HL-60 (cell line): ENCODE data around the gene LGALS7.

Experiments
- DNase-seq, 2 experiments: peaks; one replicate each; pipeline ENCODE4 v3.0.0-alpha.2; 2010 to 2020; ENCODE audit warnings: low read depth in 1 of 2, low spot score in 1 of 2
- H3K27ac ChIP-seq: fragments of 250-450 bp; sonication (Bioruptor Pico); replicated peaks from 2 replicates; pipeline ENCODE4 v1.5.1; 2020; ENCODE audit warnings: mild to moderate bottlenecking, moderate library complexity
- H3K27me3 ChIP-seq: fragments of 250-450 bp; sonication (Bioruptor Pico); 2 replicates; pipeline ENCODE4 v1.5.1; 2021; ENCODE audit warnings: mild to moderate bottlenecking, moderate library complexity; ENCODE audit not compliant: insufficient read depth, poor library complexity, severe bottlenecking
- H3K4me3 ChIP-seq: replicated peaks from 2 replicates; pipeline ENCODE4 v1.5.1; 2011; ENCODE audit warnings: mild to moderate bottlenecking, control low read depth, low read length; ENCODE audit not compliant: insufficient read depth
- CTCF ChIP-seq: IDR thresholded peaks from one replicate; pipeline ENCODE4 v1.5.1; 2011; ENCODE audit warnings: low read length, control low read depth, inconsistent platforms; ENCODE audit not compliant: insufficient read depth
- GABPA ChIP-seq: IDR thresholded peaks from 2 replicates; pipeline ENCODE4 v1.6.1; 2012; ENCODE audit warnings: low read depth
- POLR2AphosphoS5 ChIP-seq: IDR thresholded peaks from 2 replicates; pipeline ENCODE4 v1.6.1; 2012; ENCODE audit warnings: low read depth
- REST ChIP-seq: IDR thresholded peaks from 2 replicates; pipeline ENCODE4 v1.6.1; 2012; ENCODE audit warnings: low read depth; ENCODE audit not compliant: insufficient replicate concordance
- SPI1 ChIP-seq: IDR thresholded peaks from 2 replicates; pipeline ENCODE4 v1.6.1; 2012; ENCODE audit warnings: low read depth, mild to moderate bottlenecking, borderline replicate concordance

LGALS7 gene

GRCh38 chr19:38803543-38803942 lies 30.2 kb upstream of the LGALS7 start:
- no peak for DNase-seq
- Histone ChIP-seq H3K27ac (no peak overlapping the region), H3K27me3 (no peaks in the 10 kb centered on the region), H3K4me3 (no peak overlapping the region)
- no peak for TF ChIP-seq SPI1
- TF ChIP-seq GABPA, result no peak
- TF ChIP-seq REST, result no peak
- no peak for TF ChIP-seq POLR2AphosphoS5
- no peak for TF ChIP-seq CTCF

DNA sequence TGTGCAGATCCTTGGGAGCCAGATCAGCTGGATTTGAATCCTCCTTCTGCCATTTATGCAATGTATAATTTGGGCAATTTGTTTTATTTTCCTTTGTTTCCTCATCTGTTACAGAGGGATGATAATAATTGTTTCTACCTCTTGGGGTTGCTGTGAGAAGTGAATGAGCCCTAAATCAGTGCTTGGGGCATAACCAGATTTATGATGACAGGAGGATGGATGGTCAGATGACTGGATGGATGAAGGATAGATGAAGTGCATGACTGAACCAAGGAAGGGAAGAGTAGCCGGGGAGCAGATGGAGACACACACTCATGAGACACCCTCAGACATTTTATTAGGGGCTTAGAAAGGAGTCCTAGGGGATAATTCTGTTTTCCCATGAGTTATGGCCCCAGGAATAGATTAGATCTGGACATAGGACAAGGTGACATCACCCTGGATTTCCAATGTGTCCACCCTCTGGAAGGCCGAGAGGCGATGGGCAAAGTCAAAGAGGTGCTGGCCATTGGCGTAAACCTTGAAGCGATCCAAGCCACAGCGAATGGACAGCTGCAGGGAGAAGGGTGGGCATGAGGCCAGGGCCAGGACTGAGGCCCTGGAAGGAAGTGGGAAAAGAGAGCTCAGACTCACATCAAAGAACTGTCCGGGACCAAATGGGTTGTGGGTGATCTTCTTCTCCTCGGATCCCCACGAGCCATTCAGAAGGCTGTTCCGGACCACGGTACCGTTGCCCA lies 28.2 kb upstream of the LGALS7 start:
- no peak overlapping the region for H3K27ac ChIP-seq
- no peaks in the 10 kb centered on the region for H3K27me3 ChIP-seq
- DNase-seq, result no peak
- TF ChIP-seq POLR2AphosphoS5 (no peak), CTCF (no peak), SPI1 (no peak), GABPA (no peak), REST (no peak)
- H3K4me3 ChIP-seq, result no peak overlapping the region

DNA sequence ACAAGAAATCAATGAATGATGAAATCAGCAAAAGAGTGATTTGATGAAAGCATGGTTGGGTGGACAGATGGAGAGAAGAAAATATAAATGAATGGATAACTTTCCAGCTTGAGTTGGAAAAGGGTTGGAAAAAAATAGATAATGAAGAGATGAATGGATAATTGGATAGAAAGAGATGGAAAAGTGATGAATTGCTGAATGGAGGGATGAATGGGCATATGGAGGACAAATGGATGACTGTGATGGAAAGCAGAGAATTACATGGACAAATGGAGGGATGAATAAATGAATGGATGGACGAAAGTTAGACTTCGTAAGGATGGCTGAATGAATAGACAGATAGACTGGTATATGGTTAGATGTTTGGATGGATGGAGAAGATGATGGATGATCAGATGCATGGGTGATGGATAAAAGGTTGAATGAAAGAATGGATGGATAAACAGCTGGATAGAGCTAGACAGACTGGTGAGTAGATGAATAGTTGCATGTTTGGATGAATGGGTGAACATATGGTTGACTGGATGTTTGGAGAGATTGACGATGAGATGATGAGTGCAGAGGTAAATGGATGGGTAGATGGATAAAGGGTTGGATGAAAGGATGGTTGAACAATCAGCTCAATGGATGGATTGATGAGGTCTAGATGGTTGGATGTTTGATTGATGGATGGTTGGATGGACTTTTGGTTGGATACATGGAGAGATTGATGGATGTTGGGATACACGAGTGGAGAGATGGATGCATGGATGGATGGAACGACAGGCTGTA lies 27.4 kb upstream of the LGALS7 start:
- no peak for DNase-seq
- H3K27ac ChIP-seq, result no peak overlapping the region
- TF ChIP-seq POLR2AphosphoS5 (no peak), REST (no peak)
- no peaks in the 10 kb centered on the region for H3K27me3 ChIP-seq
- no peak overlapping the region for H3K4me3 ChIP-seq
